ENCODE results near the gene FRMD4A.
"Not testable (repeated sequence)": the region's sequence is repeated elsewhere in the genome, so short reads cannot be mapped to it uniquely, and the experiment has no call there.

Gene FRMD4A

GRCh38 chr10:13911821-13912520 lies 418.8 kb downstream of the FRMD4A start:
- no peak for DNase-seq (ENCODE audit: low read depth)

DNA sequence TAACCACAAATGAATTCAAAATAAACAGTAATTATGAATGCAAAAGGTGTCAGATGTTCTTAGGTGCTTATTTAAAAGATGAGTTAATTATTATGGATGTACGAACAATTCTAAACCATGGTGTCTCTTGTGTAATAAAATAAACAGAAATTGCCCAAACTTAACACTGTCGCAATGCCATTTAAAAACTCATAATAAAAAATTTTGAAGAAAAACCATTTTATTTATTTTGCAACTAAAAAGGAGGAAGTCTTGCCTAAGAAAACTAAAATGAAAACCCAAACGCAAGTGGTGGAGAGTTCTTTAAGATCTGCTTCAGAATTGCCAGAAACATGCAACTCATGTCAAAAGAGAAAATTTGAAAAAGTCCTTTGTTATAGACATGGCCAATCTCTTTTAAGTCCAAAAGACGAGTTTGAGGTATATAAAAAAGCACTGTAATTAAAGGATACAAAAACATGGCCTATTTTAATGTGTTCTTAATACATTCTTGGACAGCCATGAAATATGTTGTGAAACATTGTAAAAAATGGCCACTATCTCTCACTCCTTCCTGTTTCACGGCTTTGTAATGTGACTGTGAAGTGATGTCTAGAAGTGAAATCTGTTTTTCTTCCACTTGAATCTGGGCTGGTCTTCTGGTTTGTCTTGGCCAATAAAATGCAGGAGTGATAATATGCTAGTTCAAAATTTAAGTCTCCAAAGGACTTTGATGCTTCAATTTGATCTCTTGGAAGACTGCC lies 421.0 kb downstream of the FRMD4A start:
- DNase-seq (ENCODE audit: low read depth): no peak

DNA sequence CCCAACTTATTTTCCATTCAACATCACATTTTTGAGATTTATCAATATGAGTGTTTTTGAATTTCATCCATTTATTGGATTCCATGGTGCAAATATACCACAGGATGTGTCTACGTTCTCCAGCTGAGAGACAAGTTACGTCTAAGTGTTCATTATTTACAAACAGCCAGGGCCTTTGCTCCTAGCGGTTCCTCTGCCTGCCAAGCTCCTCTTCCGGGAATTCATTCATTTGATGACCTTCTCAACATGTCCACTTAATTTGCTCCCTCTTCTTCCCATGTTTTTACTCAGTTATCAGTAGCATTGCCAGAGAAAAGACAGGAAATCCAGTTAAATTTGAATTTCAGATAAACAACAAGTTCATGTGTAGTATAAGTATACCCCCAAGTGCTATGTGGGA lies 422.2 kb downstream of the FRMD4A start:
- no peak for DNase-seq (ENCODE audit: low read depth)

- no peak for DNase-seq (ENCODE audit: low read depth)
These were observed 423.2 kb downstream of the FRMD4A start for GRCh38 chr10:13907570-13907969.

DNA sequence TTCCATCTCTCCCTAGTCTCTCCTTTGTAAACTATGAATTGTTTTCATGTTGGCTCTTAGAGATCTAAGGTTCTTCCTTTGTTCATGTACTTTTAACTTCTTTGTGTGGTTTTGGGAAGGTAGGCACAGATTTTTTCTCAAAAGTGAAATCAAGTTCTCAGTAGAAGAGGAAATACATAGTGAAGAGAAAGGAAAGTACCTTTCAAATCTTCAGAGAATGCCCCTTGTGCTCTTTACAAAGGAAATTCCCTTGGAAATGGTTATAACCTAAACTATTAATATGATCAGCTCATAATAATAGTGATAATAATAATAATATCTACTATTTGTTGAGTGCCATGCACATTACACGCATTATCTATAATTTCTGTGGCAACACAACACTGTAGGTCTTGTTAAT lies 425.4 kb downstream of the FRMD4A start:
- DNase-seq (ENCODE audit: low read depth): no peak

- no peak for DNase-seq (ENCODE audit: low read depth)
These were observed 426.7 kb downstream of the FRMD4A start for GRCh38 chr10:13904064-13904463.

DNA sequence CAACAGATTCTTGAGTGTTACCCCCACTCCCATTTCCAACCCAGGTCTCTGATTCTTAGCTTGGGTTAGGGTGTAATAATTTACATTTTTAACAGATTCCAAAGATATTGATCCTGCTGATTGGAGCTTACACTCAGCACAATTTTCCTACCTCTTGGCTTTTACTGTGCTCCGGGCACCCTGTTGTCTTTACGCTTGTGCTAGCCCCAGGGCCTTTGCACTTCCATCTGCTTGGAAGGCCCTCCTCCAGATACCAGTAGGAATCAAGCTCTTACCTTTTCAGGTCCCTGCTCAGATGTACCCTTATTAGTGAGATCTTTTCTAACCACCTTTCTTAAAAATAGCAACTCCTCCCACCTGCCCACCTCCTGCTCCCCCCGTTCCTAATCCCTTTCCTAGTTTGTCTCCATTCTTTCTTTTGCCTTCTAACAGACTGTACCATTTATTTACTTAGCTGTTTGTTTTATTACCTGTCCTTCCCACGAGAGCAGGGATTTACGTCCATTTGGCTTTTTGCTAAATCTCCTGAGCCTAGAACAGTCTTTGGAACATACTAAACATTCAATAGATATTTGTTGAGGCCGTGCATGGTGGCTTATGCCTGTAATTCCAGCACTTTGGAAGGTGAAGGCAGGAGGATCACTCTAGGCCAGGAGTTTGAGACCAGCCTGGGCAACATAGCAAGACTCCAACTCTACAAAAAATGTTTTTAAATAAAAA lies 427.7 kb downstream of the FRMD4A start:
- DNase-seq (ENCODE audit: low read depth): no peak

GRCh38 chr10:13899941-13900340 lies 430.8 kb downstream of the FRMD4A start:
- DNase-seq (ENCODE audit: low read depth): no peak

DNA sequence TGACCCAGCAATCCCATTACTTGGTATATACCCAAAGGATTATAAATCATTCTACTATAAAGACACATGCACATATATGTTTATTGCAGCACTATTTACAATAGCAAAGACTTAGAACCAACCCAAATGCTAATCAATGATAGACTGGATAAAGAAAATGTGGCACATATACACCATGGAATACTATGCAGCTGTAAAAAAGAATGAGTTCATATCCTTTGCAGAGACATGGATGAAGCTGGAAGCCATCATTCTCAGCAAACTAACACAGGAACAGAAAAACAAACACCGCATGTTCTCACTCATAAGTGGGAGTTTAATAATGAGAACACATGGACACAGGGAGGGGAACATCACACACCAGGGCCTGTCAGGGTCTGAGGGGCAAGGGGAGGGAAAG lies 434.6 kb downstream of the FRMD4A start:
- not testable (repeated sequence) for DNase-seq (ENCODE audit: low read depth)

GRCh38 chr10:13894412-13895093 lies 436.2 kb downstream of the FRMD4A start:
- no peak for DNase-seq (ENCODE audit: low read depth)

DNA sequence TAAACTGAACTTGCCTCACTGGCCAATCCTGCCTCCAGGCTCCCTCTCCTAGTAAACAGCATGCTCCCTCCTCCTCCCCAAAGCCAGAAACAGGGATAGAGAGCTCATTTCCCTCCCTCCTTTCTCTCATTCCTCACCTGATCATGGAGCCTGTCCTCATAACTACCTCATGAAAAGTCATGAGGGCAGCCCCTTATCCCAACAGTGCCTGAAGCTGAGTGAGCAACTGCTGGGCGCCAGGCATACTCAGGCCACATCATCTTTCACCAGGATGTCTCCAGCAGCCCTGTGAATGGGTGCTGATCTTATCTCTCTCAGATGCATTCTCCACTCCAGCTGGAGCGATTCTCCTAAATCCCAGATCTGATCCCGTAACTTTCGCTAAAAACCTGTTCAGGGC lies 436.8 kb downstream of the FRMD4A start:
- no peak for DNase-seq (ENCODE audit: low read depth)

- DNase-seq (ENCODE audit: low read depth): no peak
These were observed 437.9 kb downstream of the FRMD4A start for GRCh38 chr10:13892871-13893270.

- no peak for DNase-seq (ENCODE audit: low read depth)
These were observed 438.7 kb downstream of the FRMD4A start for GRCh38 chr10:13892001-13892491.

DNA sequence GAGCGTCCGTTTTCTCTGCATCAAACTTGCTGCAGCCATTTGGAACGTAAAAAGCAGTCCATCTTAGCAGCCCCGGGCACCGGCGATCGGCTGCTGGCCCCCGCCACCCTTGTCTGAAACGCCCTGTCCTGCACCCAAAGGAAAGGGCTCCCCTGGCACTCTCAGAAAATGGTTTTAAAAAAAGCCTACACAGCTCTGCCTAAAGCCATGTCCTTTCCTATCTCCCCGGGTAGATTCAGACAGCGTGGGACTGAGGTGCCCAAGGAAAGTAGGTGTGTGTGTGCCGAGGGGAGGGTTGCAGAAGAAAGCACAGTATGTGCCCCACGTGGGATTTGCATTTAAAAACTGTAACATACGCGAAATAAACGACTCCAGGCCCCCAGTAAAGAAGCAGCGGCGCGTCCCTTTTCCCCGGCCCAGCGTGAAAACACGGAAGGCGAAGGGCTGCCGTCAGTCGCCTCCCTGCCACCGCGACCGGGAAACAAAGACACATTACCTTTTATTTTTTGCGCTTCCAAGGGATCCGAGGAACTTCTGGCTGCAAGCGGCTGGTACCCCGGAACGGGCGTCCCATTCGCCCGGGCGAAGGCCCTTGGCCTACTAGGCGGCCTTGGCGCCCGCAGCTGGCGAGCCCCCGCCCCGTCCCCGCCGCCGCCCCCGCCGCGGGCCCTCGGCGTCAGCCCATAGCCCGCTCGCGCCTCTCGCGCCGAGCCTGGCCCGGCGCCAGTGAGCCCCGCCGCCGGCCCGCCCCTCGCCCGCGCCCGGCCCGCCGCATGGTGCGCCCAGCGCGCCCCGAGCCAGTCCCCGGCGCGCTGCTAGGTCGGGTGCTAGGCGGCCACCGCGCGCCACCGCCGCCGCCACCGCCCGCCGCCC lies 439.4 kb downstream of the FRMD4A start:
- no peak for DNase-seq (ENCODE audit: low read depth)

DNA sequence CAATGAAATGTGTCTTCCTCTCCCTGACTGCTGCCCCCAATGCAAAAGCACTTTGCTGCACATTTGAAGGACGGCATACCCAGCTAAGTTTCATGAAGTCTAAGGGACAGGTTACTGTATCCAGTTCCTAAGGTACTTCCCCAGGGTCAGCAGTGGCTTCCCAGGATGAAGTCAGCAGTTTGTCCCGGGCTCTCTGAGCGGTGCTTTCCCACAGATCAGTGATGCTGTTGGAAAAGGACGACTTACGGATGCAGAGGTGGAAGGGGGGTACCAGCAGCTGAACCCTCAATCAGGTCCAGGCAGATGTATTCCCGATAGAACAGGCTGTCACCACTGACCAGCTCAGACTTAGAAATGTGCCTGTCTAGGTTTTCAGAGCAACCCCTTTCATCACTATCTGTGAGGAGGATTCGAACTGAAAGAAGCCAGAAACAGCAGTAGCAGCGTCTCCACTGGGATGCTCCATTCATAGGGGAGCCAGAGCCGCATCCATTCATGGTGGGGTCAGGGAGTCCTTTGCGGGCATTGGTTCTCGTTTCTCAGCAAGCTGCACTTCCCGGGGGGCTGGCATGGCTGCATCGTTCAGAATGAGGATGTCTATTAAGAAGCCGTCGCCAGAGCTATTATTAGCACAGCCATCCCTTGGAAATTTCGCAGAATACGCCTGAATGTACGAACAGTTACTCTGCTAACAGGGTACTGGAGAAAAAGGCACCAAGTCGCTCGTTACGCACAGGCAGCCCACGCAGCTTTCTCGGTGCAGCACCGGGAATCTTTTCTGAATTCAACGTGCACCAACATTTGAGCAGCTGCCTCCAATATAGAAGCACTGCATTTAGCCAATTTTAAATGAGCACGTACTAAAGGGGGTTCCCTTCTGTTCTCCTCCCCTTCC lies 440.2 kb downstream of the FRMD4A start:
- DNase-seq (ENCODE audit: low read depth): no peak

- DNase-seq (ENCODE audit: low read depth): no peak
These were observed 443.0 kb downstream of the FRMD4A start for GRCh38 chr10:13887761-13888160.

DNA sequence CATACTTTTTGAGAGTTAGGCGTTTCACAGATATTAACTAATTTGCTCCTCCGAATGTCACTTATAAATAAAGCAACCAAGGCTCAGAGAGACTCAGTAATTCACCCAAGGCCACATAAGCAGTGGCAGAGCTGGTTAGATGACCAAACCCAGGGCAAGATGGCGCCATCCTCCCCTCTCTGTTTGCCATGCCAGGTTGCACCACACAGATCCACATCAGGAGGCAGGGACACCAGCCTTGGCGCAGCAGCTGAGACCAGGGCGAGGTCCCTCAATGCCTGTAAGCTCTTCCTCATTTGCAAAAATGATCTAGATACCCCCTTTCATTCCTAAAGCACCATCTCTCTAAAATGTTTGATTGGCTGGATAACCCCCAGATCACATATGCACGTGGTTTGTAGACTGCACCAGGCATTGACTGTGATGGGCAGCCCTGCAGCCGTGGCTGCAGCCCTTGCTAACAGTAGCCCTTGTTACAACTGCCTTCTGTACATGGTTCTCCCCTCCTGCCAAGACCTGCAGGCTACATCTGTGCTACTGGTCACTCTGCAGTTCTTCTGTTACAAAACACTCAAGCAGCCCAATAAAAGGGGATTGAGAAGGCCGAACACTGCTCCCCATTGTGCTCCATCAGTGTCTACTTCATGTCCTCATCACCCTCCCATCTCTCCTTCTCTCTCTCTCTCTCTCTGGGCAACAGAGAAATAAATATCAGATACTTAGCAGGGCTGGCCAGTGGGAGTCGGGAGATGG lies 445.3 kb downstream of the FRMD4A start:
- no peak for DNase-seq (ENCODE audit: low read depth)

DNA sequence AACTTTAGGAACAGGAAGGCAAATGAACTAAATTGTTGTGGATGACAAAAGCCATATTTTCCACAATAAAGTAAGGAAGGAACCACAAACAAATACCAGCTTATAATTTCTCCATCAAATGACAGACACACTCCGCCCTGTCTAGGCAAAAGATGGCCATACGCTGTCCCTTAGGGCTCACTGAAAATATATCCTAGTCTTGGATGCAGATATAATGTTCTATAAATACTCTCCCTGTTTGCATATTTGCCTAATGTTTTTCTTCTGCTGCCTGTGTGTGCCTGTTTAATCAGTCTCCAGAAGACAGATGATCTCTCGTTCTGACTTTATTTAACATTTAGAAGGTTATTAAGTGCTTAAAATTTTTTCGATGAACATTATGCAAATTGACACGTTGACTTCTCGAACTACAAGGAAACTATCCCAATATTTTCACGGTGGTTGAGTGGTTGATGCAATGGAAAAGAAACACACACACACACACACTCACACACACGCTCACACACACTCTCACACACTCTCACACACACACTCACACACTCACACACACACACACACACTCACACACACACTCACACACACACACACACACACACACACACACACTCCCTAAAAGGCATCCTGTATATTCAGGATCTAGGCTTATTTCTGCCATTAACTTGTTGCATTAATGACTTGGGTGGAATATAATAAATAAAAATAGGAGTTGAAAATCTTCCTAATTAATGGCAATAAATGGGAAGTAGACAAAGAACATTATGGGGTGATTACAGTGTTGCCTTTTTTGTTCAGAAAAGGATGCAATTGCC lies 446.9 kb downstream of the FRMD4A start:
- no peak for DNase-seq (ENCODE audit: low read depth)
